GM12875 (cell line): ENCODE measurements around the gene EWSR1.
A peak's percentile ranks its signal among the peaks of the same experiment; 100 is the strongest.

Experiments
- H3K4me3 ChIP-seq: one replicate; pipeline ENCODE4 v1.5.1; 2011; ENCODE audit warnings: low read depth, low read length, control low read depth
- TF ChIP-seq, protein P1 (sequence below): IDR thresholded peaks from 2 replicates; pipeline ENCODE4 v1.5.1; 2011; ENCODE audit warnings: low read depth, mild to moderate bottlenecking, control low read depth, inconsistent platforms, low read length, moderate library complexity, borderline replicate concordance; ENCODE audit not compliant: insufficient read depth

EWSR1 gene

DNA sequence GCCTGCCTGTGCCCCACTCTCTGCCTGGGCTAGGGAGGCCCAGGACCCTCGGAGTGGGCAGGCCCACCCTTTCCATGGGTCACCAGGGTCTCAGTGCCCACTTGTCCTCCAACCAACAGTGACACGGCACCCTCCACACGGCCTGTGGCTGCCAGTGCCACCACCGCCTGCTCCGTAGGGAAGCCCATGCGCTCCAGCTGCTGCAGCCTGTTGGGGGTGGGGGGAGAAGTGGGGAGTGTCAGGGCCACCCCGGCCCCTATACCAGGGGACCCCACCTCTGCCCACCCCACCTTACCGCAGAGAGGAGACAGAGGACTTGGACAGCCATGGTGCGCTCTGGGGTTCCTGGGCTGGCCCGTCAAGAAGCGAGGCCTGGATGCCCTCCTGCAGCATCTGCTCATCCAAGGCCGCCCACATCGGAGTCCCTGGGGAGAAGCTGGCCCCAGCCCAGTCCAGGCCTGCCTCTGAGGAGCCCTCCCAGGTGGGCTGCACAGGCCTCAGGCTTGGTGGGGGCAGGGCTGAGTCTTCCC lies 8.0 kb upstream of the EWSR1 start:
- TF ChIP-seq, protein P1, sequence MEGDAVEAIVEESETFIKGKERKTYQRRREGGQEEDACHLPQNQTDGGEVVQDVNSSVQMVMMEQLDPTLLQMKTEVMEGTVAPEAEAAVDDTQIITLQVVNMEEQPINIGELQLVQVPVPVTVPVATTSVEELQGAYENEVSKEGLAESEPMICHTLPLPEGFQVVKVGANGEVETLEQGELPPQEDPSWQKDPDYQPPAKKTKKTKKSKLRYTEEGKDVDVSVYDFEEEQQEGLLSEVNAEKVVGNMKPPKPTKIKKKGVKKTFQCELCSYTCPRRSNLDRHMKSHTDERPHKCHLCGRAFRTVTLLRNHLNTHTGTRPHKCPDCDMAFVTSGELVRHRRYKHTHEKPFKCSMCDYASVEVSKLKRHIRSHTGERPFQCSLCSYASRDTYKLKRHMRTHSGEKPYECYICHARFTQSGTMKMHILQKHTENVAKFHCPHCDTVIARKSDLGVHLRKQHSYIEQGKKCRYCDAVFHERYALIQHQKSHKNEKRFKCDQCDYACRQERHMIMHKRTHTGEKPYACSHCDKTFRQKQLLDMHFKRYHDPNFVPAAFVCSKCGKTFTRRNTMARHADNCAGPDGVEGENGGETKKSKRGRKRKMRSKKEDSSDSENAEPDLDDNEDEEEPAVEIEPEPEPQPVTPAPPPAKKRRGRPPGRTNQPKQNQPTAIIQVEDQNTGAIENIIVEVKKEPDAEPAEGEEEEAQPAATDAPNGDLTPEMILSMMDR, result no peak
- no peak overlapping the region for H3K4me3 ChIP-seq

DNA sequence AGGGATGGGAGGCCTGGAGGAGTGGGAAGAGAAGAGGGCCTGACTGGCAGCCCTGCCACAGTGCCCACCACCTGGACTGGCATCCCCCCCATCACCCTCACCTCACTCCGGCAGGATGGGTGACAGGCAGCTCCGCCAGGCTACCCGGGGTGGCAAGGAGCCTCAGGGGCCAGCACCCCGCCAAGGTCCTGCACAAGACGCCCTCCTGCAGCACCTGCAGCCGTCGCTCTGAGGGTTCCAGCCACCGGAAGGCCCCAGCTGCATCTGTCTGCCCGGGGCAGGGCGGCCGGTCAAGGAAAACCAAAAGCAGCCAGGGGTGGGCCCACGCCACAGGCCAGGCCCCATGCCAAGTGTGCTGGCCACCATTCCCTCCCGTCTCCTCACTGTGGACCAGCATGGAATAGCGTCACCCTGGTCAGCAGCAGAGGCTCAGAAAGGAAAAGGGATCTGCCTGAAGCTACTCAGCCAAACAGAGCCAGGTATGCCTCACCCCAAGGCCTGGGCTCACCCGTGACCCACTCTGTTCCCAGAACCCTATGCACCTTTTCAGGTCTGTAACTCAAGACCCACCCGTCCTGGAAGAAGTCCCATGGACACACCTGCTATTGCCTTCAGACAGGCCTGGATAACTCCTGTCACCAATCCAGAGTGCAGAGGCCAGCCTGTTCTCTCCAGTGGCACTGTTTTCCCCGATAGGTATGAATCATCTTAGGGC lies 7.3 kb upstream of the EWSR1 start:
- H3K4me3 ChIP-seq, result no peak overlapping the region
- TF ChIP-seq, protein P1, result no peak

DNA sequence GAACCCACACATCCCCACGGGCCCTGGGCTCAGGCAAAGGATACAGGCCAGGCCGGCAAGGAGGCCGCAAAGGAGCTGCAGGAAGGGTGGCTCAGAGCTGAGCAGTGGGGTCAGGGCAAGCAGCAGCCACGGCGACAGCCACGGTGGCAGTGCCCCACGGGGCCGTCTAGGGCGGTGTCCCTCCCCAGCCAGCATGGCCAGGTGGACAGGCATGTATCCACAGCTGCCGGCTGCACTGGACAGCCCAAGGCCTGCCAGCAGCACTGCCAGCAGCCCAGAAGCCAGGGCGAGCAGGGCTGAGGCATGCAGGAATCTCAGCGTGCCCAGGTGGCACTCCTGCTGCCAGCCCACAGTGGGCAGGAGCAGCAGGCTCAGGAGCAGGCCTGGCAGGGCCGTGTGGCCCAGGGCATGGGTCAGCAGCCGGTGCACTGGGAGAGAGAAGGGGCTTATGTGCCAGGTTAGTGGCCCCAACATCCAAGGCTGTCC lies 4.2 kb upstream of the EWSR1 start:
- no peak overlapping the region for H3K4me3 ChIP-seq
- TF ChIP-seq, protein P1, result no peak

- TF ChIP-seq, protein P1, result no peak
- no peak overlapping the region for H3K4me3 ChIP-seq
Observed at GRCh38 chr22:29265305-29265704, 2.8 kb upstream of the EWSR1 start.

DNA sequence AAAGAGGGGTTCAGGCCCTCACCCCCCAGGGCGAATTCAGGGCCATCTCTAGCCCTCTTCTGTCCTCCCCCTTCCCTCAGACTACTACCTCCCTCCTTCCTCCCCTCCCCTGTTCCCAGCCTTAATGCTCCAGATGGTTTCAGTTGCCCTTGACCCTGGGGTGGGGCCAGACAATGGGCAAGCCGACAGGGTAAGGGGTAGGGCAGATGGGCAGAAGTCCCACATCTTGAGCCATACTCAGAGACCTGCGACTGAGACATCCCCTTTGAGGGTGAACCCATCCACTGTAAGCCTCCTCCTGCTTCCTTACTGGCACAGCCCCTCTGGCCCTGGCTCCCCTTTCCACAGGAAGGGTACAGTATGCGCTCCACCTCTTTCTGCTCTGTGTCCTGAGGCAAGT lies 2.1 kb upstream of the EWSR1 start:
- TF ChIP-seq, protein P1, result no peak
- H3K4me3 ChIP-seq, result no peak overlapping the region

GRCh38 chr22:29266564-29267461 lies 1.3 kb upstream of the EWSR1 start:
- peak overlapping the region; percentile 92 for H3K4me3 ChIP-seq
- TF ChIP-seq, protein P1, result no peak
